Epithelial cell of umbilical artery (primary cell): ENCODE measurements around the gene LRRC25. TPM values are rescaled to one million over a fixed set of nuclear protein-coding genes. Genes with fewer than 3 reads are reported as not detected.

Experiments
- total RNA-seq: library from RNA; depleted of rRNA; stranded (reverse); fragments of >200 nt; gene quantifications from 2 replicates; pipeline ENCODE4 v1.2.3, GENCODE V29; 2014

LRRC25 gene
- total RNA-seq = not detected in 2 replicates

GRCh38 chr19:18397242-18398202 lies at the start of gene LRRC25:
Gene LRRC25, minus strand, starts transcription at chr19:18397622. Its CDS starts 659 bp downstream, at chr19:18396963.

GRCh38 chr19:18437491-18438330 lies 40.3 kb upstream of the LRRC25 start, which contains the start of gene ISYNA1:
Gene ISYNA1, minus strand, starts transcription at chr19:18438133. Its CDS starts 154 bp downstream, at chr19:18437979.

GRCh38 chr19:18419195-18419698 lies 21.8 kb upstream of the LRRC25 start, which contains the start of gene SSBP4:
Gene SSBP4, plus strand, starts transcription at chr19:18419398. Its CDS starts 251 bp downstream, at chr19:18419649.

GRCh38 chr19:18385675-18386542 lies 11.5 kb downstream of the LRRC25 start, which contains the start of gene GDF15:
Gene GDF15, plus strand, starts transcription at chr19:18386158. Its CDS starts 32 bp downstream, at chr19:18386190.

Other genes starting within 250 kb of the LRRC25 start
- gene PIK3R2, start 244.5 kb downstream of the LRRC25 start, total RNA-seq = 1.6 and 2.3 TPM in 2 replicates
- 3.3 TPM in 1 of 2 replicates, not detected in the other for gene IFI30, start 223.8 kb downstream of the LRRC25 start, total RNA-seq
- 9.4 and 15.3 TPM in 2 replicates for gene MPV17L2, start 204.4 kb downstream of the LRRC25 start, total RNA-seq
- under 0.01 TPM in 1 of 2 replicates, not detected in the other for gene RAB3A, start 193.6 kb downstream of the LRRC25 start, total RNA-seq
- gene PDE4C, start 171.2 kb downstream of the LRRC25 start, total RNA-seq = 0.15 TPM in 1 of 2 replicates, not detected in the other
- gene IQCN, start 123.2 kb downstream of the LRRC25 start, total RNA-seq = under 0.01 TPM in 2 replicates
- gene JUND, start 116.0 kb downstream of the LRRC25 start, total RNA-seq = 58.8 and 80.2 TPM in 2 replicates
- 128 and 177 TPM in 2 replicates for gene LSM4, start 74.5 kb downstream of the LRRC25 start, total RNA-seq
- 13.3 and 19.9 TPM in 2 replicates for gene PGPEP1, start 57.0 kb downstream of the LRRC25 start, total RNA-seq
- 108 and 126 TPM in 2 replicates for gene GDF15, start 11.5 kb downstream of the LRRC25 start, total RNA-seq
- 71.0 and 93.2 TPM in 2 replicates for gene SSBP4, start 21.8 kb upstream of the LRRC25 start, total RNA-seq
- 24.6 and 37.7 TPM in 2 replicates for gene ISYNA1, start 40.5 kb upstream of the LRRC25 start, total RNA-seq
- 10.2 and 10.4 TPM in 2 replicates for gene ELL, start 124.4 kb upstream of the LRRC25 start, total RNA-seq
- gene FKBP8, start 146.0 kb upstream of the LRRC25 start, total RNA-seq = 136 and 184 TPM in 2 replicates
- gene KXD1, start 160.2 kb upstream of the LRRC25 start, total RNA-seq = 55.3 and 71.5 TPM in 2 replicates
- gene UBA52, start 174.2 kb upstream of the LRRC25 start, total RNA-seq = 460 and 873 TPM in 2 replicates
- gene REX1BD, start 191.2 kb upstream of the LRRC25 start, total RNA-seq = 79.9 and 109 TPM in 2 replicates
- gene CRLF1, start 209.2 kb upstream of the LRRC25 start, total RNA-seq = not detected in 2 replicates
- under 0.01 and 0.15 TPM in 2 replicates for gene TMEM59L, start 215.2 kb upstream of the LRRC25 start, total RNA-seq
- 2.3 and 4.2 TPM in 2 replicates for gene KLHL26, start 239.4 kb upstream of the LRRC25 start, total RNA-seq